Measurements from ENCODE around the gene CRYGS.

DNA sequence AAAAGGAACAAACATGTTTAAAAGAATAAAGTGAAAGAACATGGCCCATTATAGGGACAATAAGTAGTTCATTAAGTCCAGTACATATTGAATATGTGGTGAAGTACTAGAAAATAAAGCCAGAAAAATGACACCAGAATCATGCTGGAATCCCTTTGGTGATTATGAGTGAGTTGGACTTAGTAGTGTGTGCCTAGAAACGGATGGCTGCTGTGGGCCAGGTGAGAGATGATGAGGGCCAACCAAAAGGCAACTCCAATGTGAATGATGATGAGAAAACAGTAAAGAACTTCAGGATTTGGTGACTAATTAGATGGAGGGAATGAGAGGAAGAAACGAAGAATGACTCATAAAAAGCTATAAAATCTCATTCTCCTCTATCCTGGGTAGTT lies 3.3 kb downstream of the CRYGS start:
- TF ChIP-seq, protein P1, sequence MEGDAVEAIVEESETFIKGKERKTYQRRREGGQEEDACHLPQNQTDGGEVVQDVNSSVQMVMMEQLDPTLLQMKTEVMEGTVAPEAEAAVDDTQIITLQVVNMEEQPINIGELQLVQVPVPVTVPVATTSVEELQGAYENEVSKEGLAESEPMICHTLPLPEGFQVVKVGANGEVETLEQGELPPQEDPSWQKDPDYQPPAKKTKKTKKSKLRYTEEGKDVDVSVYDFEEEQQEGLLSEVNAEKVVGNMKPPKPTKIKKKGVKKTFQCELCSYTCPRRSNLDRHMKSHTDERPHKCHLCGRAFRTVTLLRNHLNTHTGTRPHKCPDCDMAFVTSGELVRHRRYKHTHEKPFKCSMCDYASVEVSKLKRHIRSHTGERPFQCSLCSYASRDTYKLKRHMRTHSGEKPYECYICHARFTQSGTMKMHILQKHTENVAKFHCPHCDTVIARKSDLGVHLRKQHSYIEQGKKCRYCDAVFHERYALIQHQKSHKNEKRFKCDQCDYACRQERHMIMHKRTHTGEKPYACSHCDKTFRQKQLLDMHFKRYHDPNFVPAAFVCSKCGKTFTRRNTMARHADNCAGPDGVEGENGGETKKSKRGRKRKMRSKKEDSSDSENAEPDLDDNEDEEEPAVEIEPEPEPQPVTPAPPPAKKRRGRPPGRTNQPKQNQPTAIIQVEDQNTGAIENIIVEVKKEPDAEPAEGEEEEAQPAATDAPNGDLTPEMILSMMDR (IDR thresholded peaks at IDR 0.05), result no peak
- TF ChIP-seq POLR2A (IDR thresholded peaks at IDR 0.05), result no peak

All from esophagus squamous epithelium (tissue), 4 donors.